SJSA1 (cell line): ENCODE results near the gene BIRC5. TPM values are rescaled to one million over a fixed set of nuclear protein-coding genes. Genes with fewer than 3 reads are reported as not detected.
A peak's percentile ranks its signal among the peaks of the same experiment; 100 is the strongest.

Experiments used
- DNase-seq, 2 experiments: peaks; one replicate each; pipeline ENCODE4 v3.0.0-alpha.2; 2015 to 2020; ENCODE audit warnings: low spot score in 2 of 2, low read depth in 1 of 2
- H3K27ac ChIP-seq: fragments of 250-450 bp; sonication (Bioruptor Pico); 2 replicates; pipeline ENCODE4 v1.5.1; 2020; ENCODE audit warnings: mild to moderate bottlenecking, moderate library complexity
- H3K27me3 ChIP-seq: fragments of 250-450 bp; sonication (Bioruptor Pico); replicated peaks from 2 replicates; pipeline ENCODE4 v1.5.1; 2020; ENCODE audit warnings: mild to moderate bottlenecking, moderate library complexity
- H3K36me3 ChIP-seq: fragments of 250-450 bp; sonication (Bioruptor Pico); 2 replicates; pipeline ENCODE4 v1.5.1; 2020; ENCODE audit warnings: mild to moderate bottlenecking
- H3K4me1 ChIP-seq: fragments of 250-450 bp; sonication (Bioruptor Pico); replicated peaks from 2 replicates; pipeline ENCODE4 v1.6.1; 2021; ENCODE audit warnings: mild to moderate bottlenecking
- H3K4me3 ChIP-seq: fragments of 250-450 bp; sonication (Bioruptor Pico); 2 replicates; pipeline ENCODE4 v1.5.1; 2020; ENCODE audit warnings: mild to moderate bottlenecking
- H3K9me3 ChIP-seq: fragments of 250-450 bp; sonication (Bioruptor Pico); replicated peaks from 2 replicates; pipeline ENCODE4 v1.5.1; 2020; ENCODE audit warnings: mild to moderate bottlenecking
- total RNA-seq: library from RNA; depleted of rRNA; stranded (reverse); fragments of >200 nt; shearing (Covaris generic); gene quantifications from 2 replicates; pipeline ENCODE4 v1.2.3, GENCODE V29; 2014

The BIRC5 gene
- total RNA-seq, 1 experiment from 2014 or later = 301 TPM

- no peak overlapping the region for H3K4me3 ChIP-seq
- no peaks in the 10 kb centered on the region for H3K27me3 ChIP-seq
- H3K9me3 ChIP-seq = no peaks in the 10 kb centered on the region
- peaks cover 38% of the 10 kb centered on the region for H3K4me1 ChIP-seq
- H3K36me3 ChIP-seq = peaks cover 81% of the 10 kb centered on the region
- no peak overlapping the region for H3K27ac ChIP-seq
- no peak for DNase-seq
These were observed 39.0 kb upstream of the BIRC5 start for GRCh38 chr17:78174870-78175642.

DNA sequence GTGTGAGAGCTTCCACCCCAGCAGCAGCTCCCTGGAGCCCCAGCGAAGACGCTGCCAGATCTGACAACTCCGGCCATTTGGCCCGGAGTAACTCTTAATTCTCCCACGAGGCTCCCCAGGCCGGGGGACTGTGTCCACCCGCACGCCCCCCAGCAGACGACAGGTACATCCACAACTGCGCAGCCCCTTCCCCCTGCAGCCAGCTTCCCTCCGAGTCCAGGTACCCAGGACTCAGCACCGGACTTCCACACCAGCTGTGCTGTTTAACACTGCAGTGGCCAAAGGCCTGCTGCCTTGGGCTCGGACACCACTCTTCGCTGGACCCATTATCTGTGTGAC lies 38.4 kb upstream of the BIRC5 start:
- Histone ChIP-seq H3K4me3 (no peak overlapping the region), H3K36me3 (peaks cover 82% of the 10 kb centered on the region), H3K27ac (no peak overlapping the region), H3K4me1 (peaks cover 41% of the 10 kb centered on the region), H3K9me3 (no peaks in the 10 kb centered on the region), H3K27me3 (no peaks in the 10 kb centered on the region)
- DNase-seq = no peak

- Histone ChIP-seq H3K9me3 (no peaks in the 10 kb centered on the region), H3K36me3 (peaks cover 89% of the 10 kb centered on the region), H3K4me1 (peaks cover 51% of the 10 kb centered on the region), H3K4me3 (no peak overlapping the region), H3K27me3 (no peaks in the 10 kb centered on the region), H3K27ac (no peak overlapping the region)
- no peak for DNase-seq
These were observed 37.5 kb upstream of the BIRC5 start for GRCh38 chr17:78176548-78177025.

DNA sequence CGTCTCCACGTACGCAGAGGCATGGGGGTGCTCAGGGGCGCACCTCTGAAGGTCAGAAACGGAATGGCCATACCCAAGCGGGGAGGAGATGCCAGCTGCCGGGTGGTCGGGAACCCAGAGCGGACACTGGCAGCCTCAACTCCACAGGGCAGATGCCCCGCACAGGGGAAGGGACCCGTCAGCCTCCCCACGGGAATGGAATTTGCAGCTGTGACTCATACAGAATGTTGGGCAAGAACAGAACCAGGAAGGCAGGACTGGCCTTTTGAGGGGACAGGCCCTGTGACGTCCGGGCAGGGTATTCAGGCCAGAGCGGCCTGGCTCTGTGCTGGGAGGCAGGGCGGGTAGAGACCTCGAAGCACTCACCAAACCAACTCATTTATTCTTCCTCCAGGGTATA lies 34.7 kb upstream of the BIRC5 start:
- peaks cover 41% of the 10 kb centered on the region for H3K4me1 ChIP-seq
- no peak overlapping the region for H3K4me3 ChIP-seq
- peaks cover 92% of the 10 kb centered on the region for H3K36me3 ChIP-seq
- H3K9me3 ChIP-seq = no peaks in the 10 kb centered on the region
- peak; percentile 95 for DNase-seq
- peak overlapping the region; percentile 95 for H3K27ac ChIP-seq
- H3K27me3 ChIP-seq = no peaks in the 10 kb centered on the region

- no peaks in the 10 kb centered on the region for H3K27me3 ChIP-seq
- no peak overlapping the region for H3K4me3 ChIP-seq
- H3K9me3 ChIP-seq = no peaks in the 10 kb centered on the region
- DNase-seq = peak; percentile 99
- H3K27ac ChIP-seq = peak overlapping the region; percentile 95
- peaks cover 48% of the 10 kb centered on the region for H3K4me1 ChIP-seq
- H3K36me3 ChIP-seq = peaks cover 92% of the 10 kb centered on the region
These were observed 34.0 kb upstream of the BIRC5 start for GRCh38 chr17:78180083-78180482.

- Histone ChIP-seq H3K9me3 (no peaks in the 10 kb centered on the region), H3K27me3 (no peaks in the 10 kb centered on the region), H3K27ac (peak overlapping the region; percentile 95), H3K4me1 (peaks cover 52% of the 10 kb centered on the region), H3K4me3 (no peak overlapping the region), H3K36me3 (peaks cover 92% of the 10 kb centered on the region)
- DNase-seq = no peak
These were observed 33.5 kb upstream of the BIRC5 start for GRCh38 chr17:78180508-78180907.

DNA sequence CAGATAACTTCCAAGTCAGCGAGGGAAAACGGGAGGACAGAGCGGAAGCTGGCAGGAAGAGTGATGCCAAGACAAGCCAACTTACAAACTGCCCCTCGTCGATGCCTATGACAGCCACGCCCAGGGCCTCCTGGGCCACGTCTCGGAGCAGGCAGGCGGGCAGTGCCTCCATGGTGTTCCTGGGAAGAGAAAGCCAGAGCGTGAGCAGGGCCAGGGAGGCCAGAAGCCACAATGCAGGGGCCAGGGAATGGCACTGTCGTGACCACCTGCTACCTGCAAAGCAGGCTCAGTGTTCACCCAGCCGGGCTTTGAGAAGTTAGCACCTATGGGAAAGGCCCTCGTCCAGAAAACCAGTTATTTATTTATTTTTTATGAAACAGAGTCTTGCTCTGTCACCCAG lies 31.5 kb upstream of the BIRC5 start:
- no peak for DNase-seq
- Histone ChIP-seq H3K4me3 (no peak overlapping the region), H3K9me3 (no peaks in the 10 kb centered on the region), H3K36me3 (peaks cover 81% of the 10 kb centered on the region), H3K4me1 (peaks cover 61% of the 10 kb centered on the region), H3K27ac (no peak overlapping the region), H3K27me3 (no peaks in the 10 kb centered on the region)

DNA sequence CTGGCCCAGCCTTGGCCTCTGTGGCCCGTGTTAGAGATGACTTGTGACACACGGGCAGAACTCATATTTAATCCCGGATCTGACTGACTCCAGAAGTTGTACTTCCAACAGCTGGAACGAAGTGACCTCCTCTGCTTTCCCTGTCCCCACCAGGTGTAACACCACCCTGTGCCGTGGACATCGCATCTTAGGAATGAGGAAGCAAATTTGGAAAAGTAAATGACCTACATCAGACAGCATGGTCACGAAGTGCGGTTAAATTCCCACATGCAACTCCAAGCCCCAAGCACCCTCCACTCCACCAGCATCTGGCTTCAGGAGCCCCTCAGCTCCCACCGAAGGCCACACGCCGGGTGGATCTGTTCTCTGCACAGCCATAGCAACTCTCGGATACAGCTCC lies 30.1 kb upstream of the BIRC5 start:
- peaks cover 52% of the 10 kb centered on the region for H3K4me1 ChIP-seq
- no peak overlapping the region for H3K4me3 ChIP-seq
- H3K9me3 ChIP-seq = no peaks in the 10 kb centered on the region
- no peak overlapping the region for H3K27ac ChIP-seq
- no peaks in the 10 kb centered on the region for H3K27me3 ChIP-seq
- peaks cover 67% of the 10 kb centered on the region for H3K36me3 ChIP-seq
- DNase-seq = no peak

DNA sequence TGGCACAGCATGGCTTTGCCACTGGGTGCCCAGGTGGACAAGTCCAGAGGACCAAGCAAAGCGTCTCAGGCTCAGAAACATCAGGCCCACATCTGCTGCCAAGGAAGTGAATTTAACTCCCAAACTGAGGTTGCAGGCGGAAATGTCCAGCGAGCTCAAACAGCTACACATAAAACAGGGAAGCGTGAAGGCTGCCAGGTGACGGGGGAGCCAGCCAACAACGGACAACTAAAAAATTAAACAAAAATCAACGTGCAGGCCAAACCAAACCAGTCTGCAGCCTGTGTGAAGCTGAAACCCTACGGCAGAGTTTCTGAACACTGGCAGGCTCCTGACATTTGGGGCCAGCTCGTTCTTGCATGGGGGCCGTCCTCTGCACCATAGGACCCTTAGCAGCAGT lies 29.7 kb upstream of the BIRC5 start:
- Histone ChIP-seq H3K36me3 (peaks cover 63% of the 10 kb centered on the region), H3K4me1 (peaks cover 48% of the 10 kb centered on the region), H3K9me3 (no peaks in the 10 kb centered on the region), H3K4me3 (no peak overlapping the region), H3K27me3 (no peaks in the 10 kb centered on the region), H3K27ac (no peak overlapping the region)
- DNase-seq = no peak

DNA sequence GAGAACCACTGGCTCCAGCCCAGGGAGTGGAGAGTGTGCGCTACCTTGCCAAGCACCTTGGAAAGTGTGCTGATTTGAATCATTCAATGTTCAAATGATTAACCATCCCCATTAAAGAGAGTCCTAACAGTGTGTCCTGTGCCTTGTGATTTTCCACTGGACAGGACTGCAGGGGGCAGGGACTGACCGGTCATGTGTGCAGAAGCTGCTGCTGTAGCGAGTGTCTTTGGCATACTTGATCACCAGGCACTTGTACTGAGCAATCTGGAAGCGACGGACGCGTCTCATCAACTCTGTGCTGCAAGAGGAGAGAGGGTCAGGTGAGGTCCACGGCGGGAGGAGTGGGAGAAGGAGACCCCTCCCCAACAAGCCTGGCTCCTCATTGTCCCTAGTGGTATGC lies 29.2 kb upstream of the BIRC5 start:
- H3K4me1 ChIP-seq = peaks cover 43% of the 10 kb centered on the region
- no peaks in the 10 kb centered on the region for H3K9me3 ChIP-seq
- DNase-seq = no peak
- H3K27ac ChIP-seq = no peak overlapping the region
- peaks cover 58% of the 10 kb centered on the region for H3K36me3 ChIP-seq
- H3K27me3 ChIP-seq = no peaks in the 10 kb centered on the region
- no peak overlapping the region for H3K4me3 ChIP-seq

GRCh38 chr17:78185981-78186691 lies 27.9 kb upstream of the BIRC5 start:
- H3K9me3 ChIP-seq = no peaks in the 10 kb centered on the region
- peak overlapping the region; percentile 91 for H3K27ac ChIP-seq
- H3K27me3 ChIP-seq = no peaks in the 10 kb centered on the region
- peak in 1 of 2 experiments; percentile 87 for DNase-seq
- H3K4me3 ChIP-seq = peak overlapping the region; percentile 73
- H3K36me3 ChIP-seq = peaks cover 52% of the 10 kb centered on the region
- peaks cover 33% of the 10 kb centered on the region for H3K4me1 ChIP-seq

DNA sequence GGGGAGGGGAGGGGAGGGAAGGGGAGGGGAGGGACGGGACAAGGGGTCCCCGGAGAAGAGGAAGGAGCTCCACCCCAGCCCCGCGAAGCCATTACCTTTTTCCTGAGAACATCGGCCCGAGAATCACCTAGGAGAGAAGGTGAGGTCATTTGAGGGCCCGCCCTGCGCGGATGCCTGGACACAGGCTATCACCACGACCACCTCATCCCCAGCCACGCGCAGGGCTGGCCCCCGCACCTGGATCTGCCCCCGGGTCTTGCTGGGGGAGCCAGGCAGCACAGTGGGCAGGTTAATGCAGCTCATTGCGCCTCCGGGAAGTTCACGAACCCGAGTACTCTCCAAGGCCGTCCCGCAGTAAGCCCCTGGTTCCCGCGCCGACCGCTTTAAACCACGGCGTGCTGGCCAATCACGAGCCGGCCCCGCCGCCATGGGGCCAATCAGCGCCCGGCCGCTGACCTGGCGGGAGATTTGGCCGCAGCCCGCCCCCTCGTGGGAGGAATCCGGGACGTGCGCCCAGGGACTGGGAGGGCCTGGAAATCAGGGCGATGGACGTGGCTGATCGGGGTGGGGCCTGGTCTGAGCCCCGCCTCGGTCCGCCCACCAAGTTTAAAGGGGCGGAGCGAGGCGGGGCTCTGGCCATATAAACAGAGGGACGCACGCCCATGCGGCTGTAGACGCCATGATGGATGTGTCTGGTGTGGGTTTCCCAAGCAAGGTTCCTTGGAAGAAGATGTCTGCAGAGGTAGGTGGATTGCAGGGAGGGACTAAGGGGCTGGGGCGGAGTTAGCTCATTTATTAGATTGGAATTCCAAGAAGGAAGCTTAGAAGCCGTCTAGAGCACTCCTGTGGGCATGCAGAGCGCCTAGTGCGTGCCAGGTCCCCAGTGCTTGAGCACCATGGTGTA lies 27.1 kb upstream of the BIRC5 start, which contains the start of the genes AFMID and TK1:
AFMID (plus strand) TSS at position 671 of the 904 bp plus-strand sequence; CDS start at position 680, 9 bp downstream.
TK1 (minus strand) TSS at position 361 of the 904 bp plus-strand sequence; CDS start at position 303, 58 bp downstream.
- peak within 1 kb of the TSS; percentile 73 for H3K4me3 ChIP-seq
- H3K9me3 ChIP-seq = no peaks in the 10 kb centered on the region
- peaks cover 25% of the 10 kb centered on the region for H3K4me1 ChIP-seq
- H3K36me3 ChIP-seq = peaks cover 44% of the 10 kb centered on the region
- DNase-seq = peak; percentile 99 to 100
- H3K27me3 ChIP-seq = no peaks in the 10 kb centered on the region
- peak within 1 kb of the TSS; percentile 91 for H3K27ac ChIP-seq

GRCh38 chr17:78196716-78197115 lies 17.3 kb upstream of the BIRC5 start:
- Histone ChIP-seq H3K9me3 (no peaks in the 10 kb centered on the region), H3K4me3 (no peak overlapping the region), H3K27me3 (no peaks in the 10 kb centered on the region), H3K4me1 (peaks cover 11% of the 10 kb centered on the region), H3K36me3 (peaks cover 15% of the 10 kb centered on the region), H3K27ac (no peak overlapping the region)
- no peak for DNase-seq
